GM06990 (cell line): ENCODE measurements around the gene GADD45GIP1.

Experiments
- DNase-seq: peaks from one replicate; pipeline ENCODE4 v3.0.0-alpha.2; 2011; ENCODE audit not compliant: insufficient read length; ENCODE audit errors: extremely low read depth
- H3K27me3 ChIP-seq: replicated peaks from 2 replicates; pipeline ENCODE4 v1.6.0; 2011; ENCODE audit warnings: low read length; ENCODE audit not compliant: control insufficient read depth, insufficient read depth
- H3K36me3 ChIP-seq: 2 replicates; pipeline ENCODE4 v1.5.1; 2011; ENCODE audit warnings: low read length; ENCODE audit not compliant: control insufficient read depth, insufficient read depth
- H3K4me3 ChIP-seq: replicated peaks from 2 replicates; pipeline ENCODE4 v1.5.1; 2011; ENCODE audit warnings: low read depth, mild to moderate bottlenecking, control low read depth, low read length
- CTCF ChIP-seq: IDR thresholded peaks from 2 replicates; pipeline ENCODE4 v1.5.1; 2011; ENCODE audit warnings: low read length, control low read depth, mild to moderate bottlenecking, inconsistent platforms; ENCODE audit not compliant: insufficient read depth, poor library complexity, severe bottlenecking

The GADD45GIP1 gene

GRCh38 chr19:12996406-12997094 lies 39.5 kb upstream of the GADD45GIP1 start:
- H3K36me3 ChIP-seq = no peaks in the 10 kb centered on the region
- no peaks in the 10 kb centered on the region; the same call in none of the 2 replicates for H3K27me3 ChIP-seq
- TF ChIP-seq CTCF = no peak
- no peak overlapping the region for H3K4me3 ChIP-seq
- DNase-seq = no peak

GRCh38 chr19:12995596-12996405 lies 38.8 kb upstream of the GADD45GIP1 start:
- no peaks in the 10 kb centered on the region for H3K36me3 ChIP-seq
- H3K27me3 ChIP-seq = no peaks in the 10 kb centered on the region; the same call in none of the 2 replicates
- no peak for TF ChIP-seq CTCF
- peak overlapping the region; percentile 31 for H3K4me3 ChIP-seq
- no peak for DNase-seq

- H3K36me3 ChIP-seq = no peaks in the 10 kb centered on the region
- H3K4me3 ChIP-seq = peak within 1 kb of the TSS; percentile 59
- DNase-seq = no peak
- TF ChIP-seq CTCF = no peak
- no peaks in the 10 kb centered on the region; the same call in none of the 2 replicates for H3K27me3 ChIP-seq
Measured at GRCh38 chr19:12994701-12995595, 37.9 kb upstream of the GADD45GIP1 start, which contains the start of gene NFIX. TSS of gene NFIX (plus strand) at chr19:12995475. CDS start at chr19:12995838, 363 bp downstream.

- Histone ChIP-seq H3K27me3 (no peaks in the 10 kb centered on the region; the same call in none of the 2 replicates), H3K4me3 (no peak overlapping the region), H3K36me3 (no peaks in the 10 kb centered on the region)
- TF ChIP-seq CTCF = no peak
- DNase-seq = no peak
Measured at GRCh38 chr19:12993562-12993961, 36.5 kb upstream of the GADD45GIP1 start.

GRCh38 chr19:12992729-12993128 lies 35.7 kb upstream of the GADD45GIP1 start:
- no peak for DNase-seq
- TF ChIP-seq CTCF = no peak
- Histone ChIP-seq H3K4me3 (no peak overlapping the region), H3K36me3 (no peaks in the 10 kb centered on the region), H3K27me3 (no peaks in the 10 kb centered on the region; the same call in none of the 2 replicates)
